Neural cell (in vitro differentiated cells): ENCODE measurements around the gene RERE.

Experiments used
- EZH2 ChIP-seq: fragments of 200-600, 300-800 bp; shearing (Covaris generic), sonication (generic); IDR thresholded peaks from 2 replicates; pipeline ENCODE4 v1.6.1; 2014; ENCODE audit warnings: antibody characterized with exemption, low read length, borderline replicate concordance, mild to moderate bottlenecking; ENCODE audit not compliant: insufficient read depth, poor library complexity, severe bottlenecking
- POLR2AphosphoS5 ChIP-seq: IDR thresholded peaks from 2 replicates; pipeline ENCODE4 v1.6.1; 2012
- REST ChIP-seq: IDR thresholded peaks from 2 replicates; pipeline ENCODE4 v1.6.1; 2012; ENCODE audit warnings: borderline replicate concordance
- SMC3 ChIP-seq: fragments of 450-650 bp; conservative IDR thresholded peaks from 2 replicates; pipeline ENCODE4 v1.6.1; 2014; ENCODE audit warnings: antibody characterized with exemption, mild to moderate bottlenecking, moderate library complexity; ENCODE audit not compliant: poor library complexity
- TAF1 ChIP-seq: IDR thresholded peaks from 2 replicates; pipeline ENCODE4 v1.6.1; 2012; ENCODE audit warnings: low read depth
- TF ChIP-seq, protein P1 (sequence below): fragments of 450-650 bp; IDR thresholded peaks from 2 replicates; pipeline ENCODE4 v1.5.1; 2014; ENCODE audit warnings: antibody characterized with exemption, mild to moderate bottlenecking, moderate library complexity; ENCODE audit not compliant: poor library complexity, severe bottlenecking

DNA sequence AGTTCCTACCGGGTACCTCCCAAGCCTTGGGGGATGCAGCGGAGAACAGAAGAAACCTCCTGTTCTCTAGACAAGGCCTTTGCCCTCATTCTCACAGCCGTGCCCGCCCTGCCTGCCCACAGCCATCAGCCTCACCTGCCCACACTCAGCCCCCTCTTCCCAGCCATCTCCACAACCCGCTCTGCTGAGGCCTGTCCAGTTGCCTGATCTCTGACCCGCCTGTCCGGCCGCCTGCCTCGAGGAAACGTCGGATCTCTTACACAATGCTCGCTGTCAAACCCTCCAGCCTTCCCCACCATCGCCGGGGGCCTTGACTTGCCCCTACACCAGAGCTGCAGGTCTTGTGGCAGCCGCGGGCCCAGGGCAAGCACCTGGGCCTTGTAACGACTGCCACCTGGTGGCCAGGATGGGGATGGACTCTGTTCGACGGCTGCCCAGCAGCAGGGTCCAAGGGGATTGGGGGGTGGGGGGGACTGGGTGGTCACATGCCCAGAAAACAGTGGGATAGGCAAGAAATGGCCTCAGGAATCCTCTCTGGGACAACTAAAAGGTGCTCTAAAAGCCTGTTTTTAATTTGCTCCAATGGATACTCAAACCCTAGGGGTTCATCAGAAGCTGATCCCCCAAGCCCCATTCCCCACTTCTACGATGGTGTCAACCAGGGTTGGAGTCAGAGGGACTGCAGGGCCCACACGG lies 468.5 kb downstream of the RERE start:
- TF ChIP-seq, protein P1, sequence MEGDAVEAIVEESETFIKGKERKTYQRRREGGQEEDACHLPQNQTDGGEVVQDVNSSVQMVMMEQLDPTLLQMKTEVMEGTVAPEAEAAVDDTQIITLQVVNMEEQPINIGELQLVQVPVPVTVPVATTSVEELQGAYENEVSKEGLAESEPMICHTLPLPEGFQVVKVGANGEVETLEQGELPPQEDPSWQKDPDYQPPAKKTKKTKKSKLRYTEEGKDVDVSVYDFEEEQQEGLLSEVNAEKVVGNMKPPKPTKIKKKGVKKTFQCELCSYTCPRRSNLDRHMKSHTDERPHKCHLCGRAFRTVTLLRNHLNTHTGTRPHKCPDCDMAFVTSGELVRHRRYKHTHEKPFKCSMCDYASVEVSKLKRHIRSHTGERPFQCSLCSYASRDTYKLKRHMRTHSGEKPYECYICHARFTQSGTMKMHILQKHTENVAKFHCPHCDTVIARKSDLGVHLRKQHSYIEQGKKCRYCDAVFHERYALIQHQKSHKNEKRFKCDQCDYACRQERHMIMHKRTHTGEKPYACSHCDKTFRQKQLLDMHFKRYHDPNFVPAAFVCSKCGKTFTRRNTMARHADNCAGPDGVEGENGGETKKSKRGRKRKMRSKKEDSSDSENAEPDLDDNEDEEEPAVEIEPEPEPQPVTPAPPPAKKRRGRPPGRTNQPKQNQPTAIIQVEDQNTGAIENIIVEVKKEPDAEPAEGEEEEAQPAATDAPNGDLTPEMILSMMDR, result peak; percentile 63
- TF ChIP-seq SMC3, result peak; percentile 46
- no peak for TF ChIP-seq POLR2AphosphoS5
- TF ChIP-seq EZH2, result no peak
- no peak for TF ChIP-seq TAF1
- TF ChIP-seq REST, result no peak
